CD4-positive, alpha-beta memory T cell (primary cell): ENCODE data around the gene RNF41. TPM values are rescaled to one million over a fixed set of nuclear protein-coding genes. Genes with fewer than 3 reads are reported as not detected.
"Not testable (repeated sequence)": the region's sequence is repeated elsewhere in the genome, so short reads cannot be mapped to it uniquely, and the experiment has no call there.

Source experiments
- CTCF ChIA-PET: fragments of 350-600 bp; sonication (Branson Sonifier 250); formaldehyde crosslinking; loops from one replicate; lab custom pipeline; 2021; ENCODE audit warnings: inconsistent platforms; ENCODE audit not compliant: partially characterized antibody; lab: Charles Lee
- POLR2A ChIA-PET: fragments of 350-600 bp; sonication (Branson Sonifier 250); formaldehyde crosslinking; loops from one replicate; lab custom pipeline; 2021; ENCODE audit not compliant: partially characterized antibody; lab: Charles Lee
- DNase-seq, 5 donors: peaks; one replicate each; pipeline versions ENCODE4 v3.0.0 to v3.0.0-alpha.2; 2020 to 2022; ENCODE audit warnings: mixed read lengths in 1 of 5
- H3K27ac ChIP-seq: one replicate; pipeline ENCODE4 v1.7.0; 2013; ENCODE audit warnings: low read depth, low read length
- H3K27me3 ChIP-seq: 2 replicates; pipeline ENCODE4 v1.7.0; 2013; ENCODE audit warnings: mild to moderate bottlenecking, low read length, moderate library complexity; ENCODE audit not compliant: insufficient read depth
- H3K36me3 ChIP-seq: 2 replicates; pipeline ENCODE4 v1.7.0; 2013; ENCODE audit warnings: mild to moderate bottlenecking, low read length, moderate library complexity; ENCODE audit not compliant: insufficient read depth
- H3K4me1 ChIP-seq: 2 replicates; pipeline ENCODE4 v1.7.0; 2013; ENCODE audit warnings: mild to moderate bottlenecking, low read length, moderate library complexity; ENCODE audit not compliant: insufficient read depth
- H3K4me3 ChIP-seq, 2 donors: one replicate each; pipeline ENCODE4 v1.7.0; 2013; ENCODE audit warnings: low read length in 2 of 2, mild to moderate bottlenecking in 1 of 2
- H3K9me3 ChIP-seq, 2 donors: one replicate each; pipeline ENCODE4 v1.7.0; 2013; ENCODE audit warnings: low read length in 2 of 2, control low read depth in 1 of 2; ENCODE audit not compliant: control insufficient read depth in 1 of 2
- H3K27ac Mint-ChIP-seq, 7 donors: one replicate each; pipeline ENCODE4 v1.8.0; 2020 to 2021; ENCODE audit warnings: mixed read lengths in 7 of 7, mild to moderate bottlenecking in 6 of 7, inconsistent platforms in 3 of 7, moderate library complexity in 3 of 7
- H3K27me3 Mint-ChIP-seq, 2 donors: one replicate each; pipeline ENCODE4 v1.8.0; 2020 to 2021; ENCODE audit warnings: mixed read lengths in 2 of 2
- H3K36me3 Mint-ChIP-seq, 2 donors: one replicate each; pipeline ENCODE4 v1.8.0; 2020 to 2021; ENCODE audit warnings: mixed read lengths in 2 of 2, inconsistent platforms in 1 of 2, mild to moderate bottlenecking in 1 of 2
- H3K4me1 Mint-ChIP-seq, 4 donors: one replicate each; pipeline ENCODE4 v1.8.0; 2020 to 2021; ENCODE audit warnings: mixed read lengths in 4 of 4, mild to moderate bottlenecking in 1 of 4
- H3K4me3 Mint-ChIP-seq, 8 donors: one replicate each; pipeline ENCODE4 v1.8.0; 2020 to 2021; ENCODE audit warnings: mixed read lengths in 8 of 8, mild to moderate bottlenecking in 7 of 8, moderate library complexity in 6 of 8, inconsistent platforms in 3 of 8
- H3K9me3 Mint-ChIP-seq, 8 donors: one replicate each; pipeline ENCODE4 v1.8.0; 2020 to 2021; ENCODE audit warnings: mixed read lengths in 8 of 8, mild to moderate bottlenecking in 5 of 8, inconsistent platforms in 3 of 8, moderate library complexity in 1 of 8
- intact Hi-C: fragments of 100-400 bp; cut with micrococcal nuclease; formaldehyde crosslinking; loops from one replicate; pipeline ENCODE4 v1.15.1; 2023
- polyA plus RNA-seq, 2 donors: library from polyadenylated mRNA; unstranded; fragments of 300-500 nt; fragmentation: Illumina TruSeq; gene quantifications; one replicate each; pipeline ENCODE4 v1.2.3, GENCODE V29; 2021
- total RNA-seq, 2 experiments: library from RNA; stranded (reverse); gene quantifications; one replicate each; pipeline ENCODE4 v1.2.3, GENCODE V29; 2021

RNF41 gene
- 10 to 100 TPM; 38.1 to 44.8 TPM for total RNA-seq
- 10 to 100 TPM; 33.2 to 46.7 TPM for polyA plus RNA-seq

GRCh38 chr12:56221757-56222530 is at the start of gene RNF41:
RNF41 (minus strand) TSS chr12:56221922; CDS start chr12:56214047, 7,875 bp downstream.
- Mint-ChIP-seq H3K9me3 (peaks cover 0 to 1% (median 0%) of the 10 kb centered on the region in 8 donors), H3K4me1 (peaks cover 24 to 58% (median 43%) of the 10 kb centered on the region in 4 donors), H3K4me3 (peak within 1 kb of the TSS; percentile 93 to 99 (median 98)), H3K27me3 (no peaks in the 10 kb centered on the region), H3K27ac (peak within 1 kb of the TSS; percentile 98 to 100 (median 99)), H3K36me3 (peaks cover 0 to 14% of the 10 kb centered on the region in 2 donors)
- no peaks in the 10 kb centered on the region for H3K9me3 ChIP-seq
- intact Hi-C loops, result loop anchor here (1.0 to 5.0 kb wide), 6 partner anchors 45 to 1005 kb away; partner anchors contain the start of genes COQ10A, MYL6, SHMT2 and SPRYD4
- H3K27ac ChIP-seq, result peak within 1 kb of the TSS; percentile 97
- ChIA-PET CTCF (interaction anchor here (0.6 to 3.9 kb wide), 32 partner anchors 9 to 483 kb away, joined by 3 to 61 read pairs (median 5); partner anchors contain the start of genes ANKRD52, COQ10A, ESYT1 and MYL6B), POLR2A (interaction anchor here (0.5 to 4.1 kb wide), 62 partner anchors 9 to 789 kb away, joined by 3 to 98 read pairs (median 5); partner anchors contain the start of genes ANKRD52, ATP5F1B, CD63 and CNPY2)
- H3K4me1 ChIP-seq, result peaks cover 42% of the 10 kb centered on the region
- peak within 1 kb of the TSS; percentile 92 for H3K4me3 ChIP-seq
- DNase-seq, result peak; percentile 93 to 95 (median 93)
- no peaks in the 10 kb centered on the region for H3K36me3 ChIP-seq
- H3K27me3 ChIP-seq, result no peaks in the 10 kb centered on the region

- H3K4me3 ChIP-seq, result no peak overlapping the region
- Mint-ChIP-seq H3K4me1 (peaks cover 9 to 18% (median 15%) of the 10 kb centered on the region in 4 donors), H3K36me3 (peaks cover 26 to 64% of the 10 kb centered on the region in 2 donors), H3K27ac (peak overlapping the region in 5 of 7 donors; percentile 13 to 36 (median 17)), H3K9me3 (no peaks in the 10 kb centered on the region), H3K27me3 (no peaks in the 10 kb centered on the region), H3K4me3 (no peak overlapping the region)
- ChIA-PET POLR2A (no interaction called here), CTCF (interaction anchor here (6.2 kb wide), 1 partner anchor 14 kb away, joined by 36 read pairs; the partner anchor contains the start of gene ANKRD52)
- H3K36me3 ChIP-seq, result peaks cover 51% of the 10 kb centered on the region
- H3K4me1 ChIP-seq, result peaks cover 14% of the 10 kb centered on the region
- no peak for DNase-seq
- no peak overlapping the region for H3K27ac ChIP-seq
- no peaks in the 10 kb centered on the region for H3K9me3 ChIP-seq
- H3K27me3 ChIP-seq, result no peaks in the 10 kb centered on the region
- intact Hi-C loops, result no loop called here
Measured at GRCh38 chr12:56271031-56271430, 49.3 kb upstream of the RNF41 start.

GRCh38 chr12:56267443-56268071 is 45.8 kb upstream of the RNF41 start:
- H3K27ac ChIP-seq, result peak overlapping the region; percentile 84
- H3K27ac Mint-ChIP-seq, result peak overlapping the region; percentile 58 to 93 (median 88)
- DNase-seq, result no peak
- H3K27me3 Mint-ChIP-seq, result no peaks in the 10 kb centered on the region
- H3K4me1 Mint-ChIP-seq, result peaks cover 10 to 23% (median 16%) of the 10 kb centered on the region in 4 donors
- H3K9me3 Mint-ChIP-seq, result no peaks in the 10 kb centered on the region
- CTCF ChIA-PET, result interaction anchor here (0.6 to 6.2 kb wide), 9 partner anchors 10 to 493 kb away, joined by 3 to 36 read pairs (median 5); partner anchors contain the start of genes ANKRD52 and RNF41
- H3K36me3 ChIP-seq, result peaks cover 22% of the 10 kb centered on the region
- no peaks in the 10 kb centered on the region for H3K27me3 ChIP-seq
- H3K4me3 ChIP-seq, result peak overlapping the region; percentile 6 to 90
- intact Hi-C loops, result loop anchor here (1.0 to 5.0 kb wide), 4 partner anchors 33 to 95 kb away; partner anchors contain the start of genes APOF, CS, NABP2 and RNF41
- peaks cover 7 to 34% of the 10 kb centered on the region in 2 donors for H3K36me3 Mint-ChIP-seq
- no peaks in the 10 kb centered on the region for H3K9me3 ChIP-seq
- peaks cover 14% of the 10 kb centered on the region for H3K4me1 ChIP-seq
- POLR2A ChIA-PET, result interaction anchor here (0.6 to 3.6 kb wide), 22 partner anchors 8 to 361 kb away, joined by 3 to 38 read pairs (median 5); partner anchors contain the start of genes ANKRD52, APOF, CNPY2 and ESYT1
- H3K4me3 Mint-ChIP-seq, result peak overlapping the region; percentile 75 to 95 (median 81)

- H3K27ac ChIP-seq, result peak within 1 kb of the TSS; percentile 84
- intact Hi-C loops, result loop anchor here (1.0 to 5.0 kb wide), 6 partner anchors 9 to 201 kb away; partner anchors contain the start of genes ANKRD52, APOF, CS and NABP2
- DNase-seq, result peak; percentile 89 to 96 (median 91)
- peak within 1 kb of the TSS; percentile 89 to 99 (median 96) for H3K4me3 Mint-ChIP-seq
- peaks cover 10 to 23% (median 16%) of the 10 kb centered on the region in 4 donors for H3K4me1 Mint-ChIP-seq
- H3K36me3 Mint-ChIP-seq, result peaks cover 4 to 29% of the 10 kb centered on the region in 2 donors
- H3K27me3 Mint-ChIP-seq, result no peaks in the 10 kb centered on the region
- peaks cover 14% of the 10 kb centered on the region for H3K4me1 ChIP-seq
- H3K9me3 ChIP-seq, result no peaks in the 10 kb centered on the region
- peak within 1 kb of the TSS; percentile 27 to 90 for H3K4me3 ChIP-seq
- H3K9me3 Mint-ChIP-seq, result no peaks in the 10 kb centered on the region
- peak within 1 kb of the TSS; percentile 90 to 99 (median 97) for H3K27ac Mint-ChIP-seq
- POLR2A ChIA-PET, result interaction anchor here (0.6 to 3.6 kb wide), 24 partner anchors 9 to 362 kb away, joined by 3 to 38 read pairs (median 4); partner anchors contain the start of genes ANKRD52, APOF, CNPY2 and ESYT1
- H3K36me3 ChIP-seq, result peaks cover 22% of the 10 kb centered on the region
- H3K27me3 ChIP-seq, result no peaks in the 10 kb centered on the region
- CTCF ChIA-PET, result interaction anchor here (0.6 to 6.2 kb wide), 12 partner anchors 9 to 492 kb away, joined by 3 to 36 read pairs (median 4); partner anchors contain the start of genes ANKRD52 and RNF41
Measured at GRCh38 chr12:56266693-56267442, 45.1 kb upstream of the RNF41 start, which contains the start of gene COQ10A. COQ10A (plus strand) TSS chr12:56266942; CDS start chr12:56267119, 177 bp downstream.

GRCh38 chr12:56266068-56266692 is 44.5 kb upstream of the RNF41 start:
- Histone ChIP-seq H3K4me1 (peaks cover 14% of the 10 kb centered on the region), H3K27ac (peak overlapping the region; percentile 84), H3K36me3 (peaks cover 19% of the 10 kb centered on the region), H3K4me3 (peak overlapping the region; percentile 27 to 90)
- ChIA-PET POLR2A (interaction anchor here (0.9 to 3.6 kb wide), 17 partner anchors 8 to 293 kb away, joined by 3 to 38 read pairs (median 7); partner anchors contain the start of genes ANKRD52, CNPY2, ESYT1 and IL23A), CTCF (interaction anchor here (0.8 to 6.2 kb wide), 11 partner anchors 9 to 197 kb away, joined by 3 to 36 read pairs (median 3); partner anchors contain the start of genes ANKRD52 and RNF41)
- H3K27me3 Mint-ChIP-seq, DNase-seq, H3K9me3 ChIP-seq, H3K9me3 Mint-ChIP-seq, H3K27me3 ChIP-seq: not testable (repeated sequence)
- Mint-ChIP-seq H3K27ac (peak overlapping the region; percentile 90 to 99 (median 97)), H3K4me3 (peak overlapping the region; percentile 89 to 99 (median 96)), H3K36me3 (peaks cover 0 to 22% of the 10 kb centered on the region in 2 donors), H3K4me1 (peaks cover 10 to 23% (median 16%) of the 10 kb centered on the region in 4 donors)
- intact Hi-C loops, result loop anchor here (1.0 to 5.0 kb wide), 5 partner anchors 8 to 202 kb away; partner anchors contain the start of genes ANKRD52, APOF, NABP2 and RNF41
